SH-SY5Y (cell line): Measurements from ENCODE around the gene ADGRA1.

Experiments
- GATA2 ChIP-seq: IDR thresholded peaks from 2 replicates; pipeline ENCODE4 v1.6.1; 2011; ENCODE audit warnings: mild to moderate bottlenecking, low read depth, low read length
- GATA3 ChIP-seq: IDR thresholded peaks from 2 replicates; pipeline ENCODE4 v1.6.1; 2011; ENCODE audit warnings: low read depth, mild to moderate bottlenecking, low read length, moderate library complexity

DNA sequence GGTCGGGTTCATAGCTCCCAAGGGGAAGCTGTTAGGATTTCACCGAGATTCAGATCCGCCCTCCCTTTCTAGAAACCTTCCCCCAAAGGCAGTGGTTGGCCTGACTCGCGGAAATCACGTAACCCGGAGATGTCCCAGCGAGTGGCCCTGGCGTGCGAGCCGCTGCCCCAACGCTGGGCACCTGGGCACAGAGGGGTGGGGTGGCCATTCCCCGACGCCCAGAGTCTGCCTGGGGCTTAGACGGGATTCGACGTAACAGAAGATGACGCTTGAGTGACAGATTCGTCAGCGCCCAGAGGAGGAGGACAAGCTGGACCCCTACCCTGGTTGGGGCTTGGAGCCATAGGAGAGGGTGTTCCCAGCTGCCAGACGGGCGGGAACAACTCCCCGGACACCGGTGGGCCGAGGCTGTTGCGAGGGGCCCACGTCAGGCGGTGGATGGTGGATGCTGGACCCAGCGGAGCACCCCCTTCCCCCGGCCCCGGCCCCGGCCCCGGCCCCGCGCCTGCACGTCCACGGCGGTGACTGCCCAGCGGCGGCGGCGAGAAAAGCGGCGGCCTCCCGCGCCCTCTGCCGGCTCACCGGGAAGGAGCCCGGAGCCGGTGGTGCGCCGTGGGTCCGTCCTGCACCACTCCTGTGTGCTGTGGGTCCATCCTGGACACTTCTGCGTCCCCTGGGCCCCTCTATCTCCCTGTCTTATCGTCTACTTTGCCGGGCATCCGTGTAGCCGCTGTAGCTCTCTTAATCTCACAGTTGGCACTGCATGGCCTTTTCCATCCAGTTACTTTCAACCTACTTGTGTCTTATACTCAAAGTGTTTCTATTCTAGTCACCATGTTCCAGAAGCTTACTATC is 36.9 kb downstream of the ADGRA1 start:
- TF ChIP-seq GATA2 (no peak), GATA3 (no peak)
